ENCODE measurements around the gene NRSN2. TPM values are rescaled to one million over a fixed set of nuclear protein-coding genes. Genes with fewer than 3 reads are reported as not detected.

Gene NRSN2
- total and polyA plus RNA-seq, 2 donors (not counting 1 experiment from before 2014, with no cell fraction given) = 5.0 to 8.6 TPM

- Histone ChIP-seq H3K9me3 (ENCODE audit: control extremely low read depth in 1 of 3, control insufficient read depth in 2 of 3, insufficient read depth in 1 of 3, low read length in 2 of 3) (no peaks in the 10 kb centered on the region), H3K4me1 (ENCODE audit: control insufficient read depth in 2 of 2, insufficient read depth in 2 of 2, low read length in 2 of 2) (peaks cover 9% of the 10 kb centered on the region in 2 donors), H3K36me3 (replicated peaks in 1 of 2; ENCODE audit: control extremely low read depth in 1 of 2, control insufficient read depth in 1 of 2, extremely low read depth in 1 of 2, insufficient read depth in 2 of 2, low read length in 1 of 2) (peaks cover 0 to 24% of the 10 kb centered on the region in 2 experiments), H3K9ac (ENCODE audit: low read length) (no peak overlapping the region), H3K27ac (ENCODE audit: low read length in 2 of 2) (no peak overlapping the region), H3K4me3 (ENCODE audit: control extremely low read depth in 1 of 5, extremely low read depth in 1 of 5, insufficient read depth in 1 of 5, low read depth in 2 of 5, low read length in 4 of 5) (no peak overlapping the region), H2AFZ (ENCODE audit: insufficient read depth, low read depth, low read length, poor library complexity, severe bottlenecking) (no peak overlapping the region), H3K4me2 (replicated peaks; ENCODE audit: low read depth, low read length, poor library complexity, severe bottlenecking) (no peak overlapping the region), H3K79me2 (ENCODE audit: control insufficient read depth, insufficient read depth, low read length) (peaks cover 26% of the 10 kb centered on the region), H3K27me3 (replicated peaks in 1 of 4; ENCODE audit: control extremely low read depth in 1 of 4, control insufficient read depth in 3 of 4, insufficient read depth in 4 of 4, low read length in 3 of 4) (no peaks in the 10 kb centered on the region), H4K20me1 (ENCODE audit: control insufficient read depth, insufficient read depth, low read length, poor library complexity, severe bottlenecking) (peaks cover 18% of the 10 kb centered on the region)
- no peak overlapping the region for H3K27ac Mint-ChIP-seq
- TF ChIP-seq EZH2 (IDR thresholded peaks at IDR 0.05; ENCODE audit: borderline replicate concordance, insufficient read depth, low read depth, low read length, poor library complexity, severe bottlenecking) = no peak
- TF ChIP-seq CTCF (IDR thresholded peaks at IDR 0.05) = no peak
- DNase-seq (no peak), ATAC-seq (ENCODE audit: low read depth) (no peak)
- ChIA-PET CTCF (no interaction called here), POLR2A (no interaction called here)
- no peak overlapping the region for H3K4me3 Mint-ChIP-seq
- WGBS (ENCODE audit: insufficient coverage) = no CpG with 5 or more reads among the region's 1 CpG
- peaks cover 19% of the 10 kb centered on the region for H3K4me1 Mint-ChIP-seq
- no peaks in the 10 kb centered on the region for H3K27me3 Mint-ChIP-seq
- H3K9me3 Mint-ChIP-seq (ENCODE audit: insufficient read depth) = no peaks in the 10 kb centered on the region
- intact Hi-C loops (cut with micrococcal nuclease) = no loop called here
Measured at GRCh38 chr20:384723-385122, 37.8 kb downstream of the NRSN2 start.

DNA sequence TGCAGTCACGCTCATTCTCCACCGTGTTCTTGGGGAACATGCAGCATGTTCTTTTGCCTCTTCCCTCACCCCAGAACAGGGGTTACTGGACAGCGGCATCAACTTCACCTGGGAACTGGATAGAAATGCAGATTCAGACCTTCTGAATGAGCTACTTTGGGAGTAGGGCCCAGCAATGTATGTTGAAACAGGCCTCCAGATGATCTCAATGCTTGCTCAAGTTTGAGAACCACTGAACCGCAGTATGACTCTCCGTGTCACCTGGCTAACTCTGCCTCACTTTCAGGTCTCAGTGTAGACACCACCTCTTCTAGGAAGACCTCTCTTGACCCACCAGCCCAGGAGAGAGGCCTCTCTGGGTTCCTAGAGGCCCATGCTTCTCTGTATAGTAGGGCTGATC is 38.5 kb downstream of the NRSN2 start:
- no peaks in the 10 kb centered on the region for H3K27me3 Mint-ChIP-seq
- POLR2A ChIA-PET = no interaction called here
- no peak for DNase-seq

More for the DNA sequence above, 38.5 kb downstream of the NRSN2 start:
- H3K27ac ChIP-seq (ENCODE audit: low read length in 2 of 2) = no peak overlapping the region
- H3K4me2 ChIP-seq (replicated peaks; ENCODE audit: low read depth, low read length, poor library complexity, severe bottlenecking) = no peak overlapping the region
- no peak overlapping the region for H3K4me3 ChIP-seq (ENCODE audit: control extremely low read depth in 1 of 5, extremely low read depth in 1 of 5, insufficient read depth in 1 of 5, low read depth in 2 of 5, low read length in 4 of 5)
- peaks cover 19% of the 10 kb centered on the region for H3K4me1 Mint-ChIP-seq
- TF ChIP-seq EZH2 (IDR thresholded peaks at IDR 0.05; ENCODE audit: borderline replicate concordance, insufficient read depth, low read depth, low read length, poor library complexity, severe bottlenecking) (no peak), CTCF (IDR thresholded peaks at IDR 0.05) (no peak)
- no peak for ATAC-seq (ENCODE audit: low read depth)
- no peak overlapping the region for H3K4me3 Mint-ChIP-seq
- no peak overlapping the region for H2AFZ ChIP-seq (ENCODE audit: insufficient read depth, low read depth, low read length, poor library complexity, severe bottlenecking)
- H3K4me1 ChIP-seq (ENCODE audit: control insufficient read depth in 2 of 2, insufficient read depth in 2 of 2, low read length in 2 of 2) = peaks cover 7 to 9% of the 10 kb centered on the region in 2 donors
- CTCF ChIA-PET = no interaction called here
- peaks cover 26% of the 10 kb centered on the region for H3K79me2 ChIP-seq (ENCODE audit: control insufficient read depth, insufficient read depth, low read length)
- H3K36me3 ChIP-seq (replicated peaks in 1 of 2; ENCODE audit: control extremely low read depth in 1 of 2, control insufficient read depth in 1 of 2, extremely low read depth in 1 of 2, insufficient read depth in 2 of 2, low read length in 1 of 2) = peaks cover 0 to 29% of the 10 kb centered on the region in 2 experiments
- intact Hi-C loops (cut with micrococcal nuclease) = no loop called here
- no peaks in the 10 kb centered on the region for H3K9me3 ChIP-seq (ENCODE audit: control extremely low read depth in 1 of 3, control insufficient read depth in 2 of 3, insufficient read depth in 1 of 3, low read length in 2 of 3)
- peaks cover 18% of the 10 kb centered on the region for H4K20me1 ChIP-seq (ENCODE audit: control insufficient read depth, insufficient read depth, low read length, poor library complexity, severe bottlenecking)
- WGBS (ENCODE audit: insufficient coverage) = 100% methylated on average over 1 of the region's 5 CpGs
- peak overlapping the region; percentile 20 for H3K27ac Mint-ChIP-seq
- no peak overlapping the region for H3K9ac ChIP-seq (ENCODE audit: low read length)
- no peaks in the 10 kb centered on the region for H3K27me3 ChIP-seq (replicated peaks in 1 of 4; ENCODE audit: control extremely low read depth in 1 of 4, control insufficient read depth in 3 of 4, insufficient read depth in 4 of 4, low read length in 3 of 4)
- no peaks in the 10 kb centered on the region for H3K9me3 Mint-ChIP-seq (ENCODE audit: insufficient read depth)
